ENCODE results near the gene AMBP. TPM values are rescaled to one million over a fixed set of nuclear protein-coding genes. Genes with fewer than 3 reads are reported as not detected.

The AMBP gene
- total and polyA plus RNA-seq, 2 of the 13 experiments (the other 11 are each of a cell fraction or from before 2014, with no cell fraction given), result 1,510 to 2,580 TPM

DNA sequence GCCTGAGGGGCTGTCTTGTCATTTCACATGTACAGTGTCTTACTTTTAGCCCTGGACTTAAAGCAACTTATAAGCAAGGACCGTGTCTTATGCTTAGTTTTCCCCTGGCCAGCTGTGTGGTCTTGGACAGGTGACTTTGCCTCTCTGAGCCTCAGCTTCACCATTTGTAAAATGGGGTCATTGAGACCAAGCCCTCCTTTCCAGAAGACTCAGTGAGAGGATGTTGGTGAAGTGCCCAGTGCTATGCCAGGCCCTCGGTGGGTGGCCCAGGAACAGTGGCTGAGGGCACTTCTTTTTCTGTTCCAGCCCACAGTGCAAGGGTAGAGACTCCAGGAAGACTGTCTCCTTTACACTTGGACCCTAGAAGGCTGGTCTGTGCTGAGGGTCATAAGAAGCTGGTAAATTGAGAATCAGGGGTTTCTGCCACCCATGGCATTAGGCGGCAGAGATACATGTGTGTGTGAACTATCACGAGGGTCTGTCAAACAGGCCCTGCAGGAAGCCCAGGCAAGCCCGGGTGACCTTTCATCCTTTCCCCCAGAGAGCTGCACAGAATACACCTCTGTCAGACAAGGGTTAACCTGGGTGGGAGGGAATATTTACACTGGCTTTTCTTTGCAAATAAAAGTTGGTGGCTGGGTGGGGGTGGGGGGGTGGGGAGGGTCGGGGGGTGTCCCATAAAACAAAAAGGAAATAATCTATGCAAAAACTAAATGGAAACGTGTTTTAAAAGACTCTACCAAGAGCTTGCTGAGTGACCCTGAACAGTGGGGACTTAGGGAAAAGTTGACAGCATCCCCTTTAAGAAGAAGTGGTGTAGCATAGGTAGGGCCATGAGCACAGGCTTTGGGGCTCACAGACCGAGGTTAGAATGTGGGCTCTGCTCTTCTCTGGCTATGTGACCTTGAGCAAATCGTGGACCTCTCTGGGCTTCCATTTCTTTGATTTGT lies 41.4 kb upstream of the AMBP start:
- intact Hi-C loops (cut with micrococcal nuclease; ENCODE audit: unreplicated experiment) (loop anchor here (2.0 kb wide), 1 partner anchor 13 kb away; no protein-coding TSS in a partner anchor), in situ Hi-C loops (cut with HindIII; ENCODE audit: extremely low pct_ligation_motif_present, low pct_unique_long_range_greater_than_20kb) (no loop called here)
- Histone ChIP-seq H4K20me1 (ENCODE audit: insufficient read depth, low read length) (no peaks in the 10 kb centered on the region), H3K79me2 (ENCODE audit: insufficient read depth, low read length) (no peaks in the 10 kb centered on the region), H3K36me3 (replicated peaks in 1 of 2; ENCODE audit: control insufficient read depth in 1 of 2, insufficient read depth in 2 of 2, low read length in 2 of 2) (no peaks in the 10 kb centered on the region), H3K27me3 (ENCODE audit: control insufficient read depth in 1 of 2, insufficient read depth in 2 of 2, low read length in 2 of 2) (no peaks in the 10 kb centered on the region), H3K4me1 (ENCODE audit: insufficient read depth, low read length) (peaks cover 95% of the 10 kb centered on the region), H3K4me2 (ENCODE audit: low read depth, low read length) (peak overlapping the region; percentile 87), H3K9me3 (ENCODE audit: low read length) (no peaks in the 10 kb centered on the region), H3K27ac (ENCODE audit: extremely low read length, insufficient read depth, low read length) (peak overlapping the region; percentile 87), H3K4me3 (replicated peaks in 1 of 3; ENCODE audit: insufficient read depth in 1 of 3, low read depth in 2 of 3, low read length in 3 of 3) (peak overlapping the region; percentile 12 to 64 (median 27); a peak in 3 of 6 replicates), H2AFZ (ENCODE audit: low read length) (no peak overlapping the region), H3K9ac (ENCODE audit: insufficient read depth, low read depth, low read length) (peak overlapping the region; percentile 70)
- BruUV-seq (replicated peaks), result TSS peak; percentile 64
- ChIA-PET POLR2A (interaction anchor here (1.0 to 5.6 kb wide), 12 partner anchors 8 to 209 kb away, joined by 4 to 107 read pairs (median 26); partner anchors contain the start of genes AMBP, COL27A1 and KIF12), CTCF (ENCODE audit: low intra/inter-chr PET ratio, low total read pairs) (no interaction called here)
- FAIRE-seq (peak; percentile 85), ATAC-seq (peak; percentile 19), DNase-seq (ENCODE audit: low spot score) (peak; percentile 89)
- WGBS (ENCODE audit: low lambda C conversion rate), result 2% methylated on average over 8 of the region's 9 CpGs
- TF ChIP-seq RORA (CRISPR knock-in tag; IDR thresholded peaks at IDR 0.05), result no peak
- peak; percentile 80 for TF ChIP-seq GATAD2A (CRISPR knock-in tag; IDR thresholded peaks at IDR 0.05)
- TF ChIP-seq POLR2A (IDR thresholded peaks at IDR 0.05; ENCODE audit: insufficient read depth in 1 of 2, low read depth in 2 of 2, low read length in 2 of 2), result peak; percentile 26 to 43; a peak in 1 of 4 replicates
- peak; percentile 72 for TF ChIP-seq SP5 (CRISPR knock-in tag; IDR thresholded peaks at IDR 0.05; ENCODE audit: borderline replicate concordance, low read depth)
- TF ChIP-seq RXRA (CRISPR knock-in tag; IDR thresholded peaks at IDR 0.05), result peak; percentile 49; the same call in 1 of the 2 replicates
- 0 out of 2 replicates have a peak, but pooled peaks have one; percentile 17 for TF ChIP-seq ZNF513 (CRISPR knock-in tag; conservative IDR thresholded peaks at IDR 0.05)
- TF ChIP-seq NFKBIZ (CRISPR knock-in tag; IDR thresholded peaks at IDR 0.05), result 0 out of 2 replicates have a peak, but pooled peaks have one; percentile 18
- TF ChIP-seq ZFP37 (CRISPR knock-in tag; IDR thresholded peaks at IDR 0.05; ENCODE audit: borderline replicate concordance), result no peak
- TF ChIP-seq, protein P1, sequence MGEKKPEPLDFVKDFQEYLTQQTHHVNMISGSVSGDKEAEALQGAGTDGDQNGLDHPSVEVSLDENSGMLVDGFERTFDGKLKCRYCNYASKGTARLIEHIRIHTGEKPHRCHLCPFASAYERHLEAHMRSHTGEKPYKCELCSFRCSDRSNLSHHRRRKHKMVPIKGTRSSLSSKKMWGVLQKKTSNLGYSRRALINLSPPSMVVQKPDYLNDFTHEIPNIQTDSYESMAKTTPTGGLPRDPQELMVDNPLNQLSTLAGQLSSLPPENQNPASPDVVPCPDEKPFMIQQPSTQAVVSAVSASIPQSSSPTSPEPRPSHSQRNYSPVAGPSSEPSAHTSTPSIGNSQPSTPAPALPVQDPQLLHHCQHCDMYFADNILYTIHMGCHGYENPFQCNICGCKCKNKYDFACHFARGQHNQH (CRISPR knock-in tag; IDR thresholded peaks at IDR 0.05), result peak; percentile 65; the same call in 1 of the 2 replicates
- TF ChIP-seq, protein P2, sequence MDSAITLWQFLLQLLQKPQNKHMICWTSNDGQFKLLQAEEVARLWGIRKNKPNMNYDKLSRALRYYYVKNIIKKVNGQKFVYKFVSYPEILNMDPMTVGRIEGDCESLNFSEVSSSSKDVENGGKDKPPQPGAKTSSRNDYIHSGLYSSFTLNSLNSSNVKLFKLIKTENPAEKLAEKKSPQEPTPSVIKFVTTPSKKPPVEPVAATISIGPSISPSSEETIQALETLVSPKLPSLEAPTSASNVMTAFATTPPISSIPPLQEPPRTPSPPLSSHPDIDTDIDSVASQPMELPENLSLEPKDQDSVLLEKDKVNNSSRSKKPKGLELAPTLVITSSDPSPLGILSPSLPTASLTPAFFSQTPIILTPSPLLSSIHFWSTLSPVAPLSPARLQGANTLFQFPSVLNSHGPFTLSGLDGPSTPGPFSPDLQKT (CRISPR knock-in tag; IDR thresholded peaks at IDR 0.05; ENCODE audit: borderline replicate concordance), result no peak
- TF ChIP-seq HNF4G (IDR thresholded peaks at IDR 0.05; ENCODE audit: borderline replicate concordance, low read depth, low read length), result peak; percentile 91
- TF ChIP-seq HNF4G (CRISPR knock-in tag; IDR thresholded peaks at IDR 0.05; ENCODE audit: borderline replicate concordance, low read depth), result no peak; the same call in 1 of the 2 replicates
- no peak for TF ChIP-seq SRSF1 (optimal IDR thresholded peaks at IDR 0.05; ENCODE audit: low read depth, low read length)
- no peak for TF ChIP-seq NFRKB (IDR thresholded peaks at IDR 0.05)
- TF ChIP-seq BHLHE40 (IDR thresholded peaks at IDR 0.05; ENCODE audit: low read length), result no peak
- TF ChIP-seq RARA (CRISPR knock-in tag; IDR thresholded peaks at IDR 0.05), result peak; percentile 79
- peak; percentile 46; the same call in 1 of the 2 replicates for TF ChIP-seq THRA (CRISPR knock-in tag; IDR thresholded peaks at IDR 0.05; ENCODE audit: borderline replicate concordance)
- no peak for TF ChIP-seq TBL1XR1 (IDR thresholded peaks at IDR 0.05; ENCODE audit: borderline replicate concordance, low read length, partially characterized antibody)
- TF ChIP-seq ZNF331 (CRISPR knock-in tag; IDR thresholded peaks at IDR 0.05), result 0 out of 2 replicates have a peak, but pooled peaks have one; percentile 2
